ENCODE measurements around the gene PSTPIP2. TPM values are rescaled to one million over a fixed set of nuclear protein-coding genes. Genes with fewer than 3 reads are reported as not detected.
"Not testable (repeated sequence)": the region's sequence is repeated elsewhere in the genome, so short reads cannot be mapped to it uniquely, and the experiment has no call there.

The PSTPIP2 gene
- total RNA-seq, 1 experiment from 2014 or later: 3.9 TPM

- DNase-seq (ENCODE audit: low spot score): no peak
These were observed 1.8 kb downstream of the PSTPIP2 start for GRCh38 chr18:46070232-46070631.

- no peak for DNase-seq (ENCODE audit: low spot score)
These were observed 2.5 kb downstream of the PSTPIP2 start for GRCh38 chr18:46069524-46069923.

DNA sequence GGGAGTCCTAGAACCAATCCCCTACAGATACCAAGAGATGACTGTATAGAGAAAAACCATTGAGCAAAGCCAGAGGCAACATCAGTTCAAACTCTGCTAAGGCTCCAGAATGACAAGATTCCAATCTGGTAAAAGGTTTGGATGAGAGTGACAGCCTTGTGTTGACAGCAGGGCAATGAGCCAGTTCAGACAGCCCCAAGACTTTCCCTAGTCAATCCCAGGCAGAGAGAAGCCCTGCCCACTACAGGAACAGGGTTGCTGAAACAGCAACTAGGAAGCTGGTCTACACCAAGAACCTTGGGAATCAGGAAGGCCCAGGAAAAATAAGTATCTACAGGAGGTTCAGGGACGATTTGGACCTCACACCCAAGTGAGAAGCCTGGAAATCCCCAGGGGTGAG, 3.3 kb downstream of the PSTPIP2 start:
- no peak for DNase-seq (ENCODE audit: low spot score)

GRCh38 chr18:46067438-46068007, 4.5 kb downstream of the PSTPIP2 start:
- DNase-seq (ENCODE audit: low spot score): peak; percentile 35

DNA sequence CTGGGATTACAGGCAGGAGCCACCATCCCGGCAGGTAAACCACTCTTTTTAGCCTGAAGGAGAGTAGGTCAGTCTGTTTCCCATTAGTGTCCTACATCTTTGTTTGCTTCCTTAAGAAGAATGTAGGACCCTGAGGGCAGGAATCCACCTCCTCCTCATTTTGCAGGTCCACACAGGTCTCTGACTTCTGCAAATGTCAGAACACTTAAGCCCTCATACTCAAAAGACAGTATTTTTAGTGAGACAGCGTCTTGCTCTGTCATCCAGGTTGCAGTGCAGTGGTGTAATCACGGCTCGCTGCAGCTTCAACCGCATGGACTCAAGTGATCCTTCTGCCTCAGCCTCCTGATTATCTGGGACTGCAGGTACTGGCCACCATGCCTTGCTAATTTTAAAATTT, 9.3 kb downstream of the PSTPIP2 start:
- DNase-seq (ENCODE audit: low spot score): no peak

- DNase-seq (ENCODE audit: low spot score): no peak
These were observed 10.3 kb downstream of the PSTPIP2 start for GRCh38 chr18:46061796-46062195.

DNA sequence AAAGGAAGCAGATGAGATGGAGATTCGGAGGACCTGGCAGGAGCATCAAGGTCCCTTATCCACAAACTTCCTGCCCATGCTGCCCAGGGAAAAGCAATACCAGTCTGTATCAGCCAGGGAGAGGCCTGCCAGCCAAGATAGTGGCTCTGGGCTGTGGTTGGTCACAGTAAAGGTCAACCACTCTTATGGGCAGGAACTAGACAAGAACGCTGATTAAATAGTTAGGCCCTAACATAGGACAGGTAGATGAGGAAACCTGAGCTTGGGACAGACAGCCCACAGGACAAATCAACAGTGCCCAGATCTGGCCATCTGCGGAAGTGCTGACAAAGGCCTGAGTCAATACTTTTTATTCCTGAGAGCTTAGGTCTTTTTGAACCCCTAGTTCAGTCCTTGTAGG, 10.7 kb downstream of the PSTPIP2 start:
- DNase-seq (ENCODE audit: low spot score): no peak

- no peak for DNase-seq (ENCODE audit: low spot score)
These were observed 11.7 kb downstream of the PSTPIP2 start for GRCh38 chr18:46060359-46060841.

DNA sequence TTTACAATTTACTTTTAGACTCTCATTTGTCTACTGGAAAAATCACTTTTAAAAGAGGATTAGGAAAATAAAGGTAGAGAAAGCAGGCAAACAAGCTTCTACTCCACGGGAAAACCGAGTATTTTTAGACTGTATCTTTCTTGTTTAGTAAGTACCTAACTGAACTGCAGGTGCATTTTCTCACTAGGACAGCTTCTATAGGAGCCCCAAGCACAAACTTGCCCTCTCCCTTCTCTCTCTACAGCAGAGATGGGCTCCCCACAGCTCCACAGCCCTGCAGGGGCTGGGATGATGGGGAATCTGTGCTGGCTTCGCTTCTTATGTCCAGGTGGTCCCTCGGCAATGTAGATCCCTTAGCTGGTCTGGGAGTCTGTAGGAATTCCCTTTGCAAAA, 16.2 kb downstream of the PSTPIP2 start:
- DNase-seq (ENCODE audit: low spot score): no peak

- no peak for DNase-seq (ENCODE audit: low spot score)
These were observed 16.9 kb downstream of the PSTPIP2 start for GRCh38 chr18:46054956-46055837.

DNA sequence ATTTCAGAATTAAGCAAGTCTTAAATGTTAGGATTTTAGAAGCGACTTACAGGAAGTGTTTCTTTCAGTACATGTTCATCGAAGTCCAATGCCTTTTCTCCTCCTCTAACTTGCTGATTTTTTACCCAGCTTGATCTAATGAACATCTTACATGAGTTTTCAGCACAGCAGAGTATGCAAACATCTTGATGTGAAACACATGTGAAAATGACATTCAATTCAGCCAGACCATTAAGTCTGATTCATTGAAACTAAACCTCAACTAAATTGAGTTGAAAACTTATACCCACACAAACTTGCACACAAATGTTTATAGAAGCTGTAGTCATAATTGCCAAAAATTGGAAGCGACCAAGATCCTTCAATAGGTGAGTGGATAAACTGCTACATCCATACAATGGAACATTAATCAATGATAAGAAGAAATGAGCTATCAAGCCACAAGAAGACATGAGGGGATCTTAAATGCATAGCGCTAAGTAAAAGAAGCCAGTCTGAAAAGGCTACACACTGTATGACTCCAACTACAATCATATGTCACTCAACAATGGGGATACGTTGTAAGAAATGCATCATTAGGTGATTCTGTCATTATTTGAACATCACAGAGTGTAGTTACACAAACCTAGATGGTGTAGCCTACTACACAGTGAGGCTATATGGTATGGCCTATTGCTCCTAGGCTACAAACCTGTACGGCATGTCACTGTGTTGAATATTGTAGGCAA, 18.5 kb downstream of the PSTPIP2 start:
- no peak for DNase-seq (ENCODE audit: low spot score)

DNA sequence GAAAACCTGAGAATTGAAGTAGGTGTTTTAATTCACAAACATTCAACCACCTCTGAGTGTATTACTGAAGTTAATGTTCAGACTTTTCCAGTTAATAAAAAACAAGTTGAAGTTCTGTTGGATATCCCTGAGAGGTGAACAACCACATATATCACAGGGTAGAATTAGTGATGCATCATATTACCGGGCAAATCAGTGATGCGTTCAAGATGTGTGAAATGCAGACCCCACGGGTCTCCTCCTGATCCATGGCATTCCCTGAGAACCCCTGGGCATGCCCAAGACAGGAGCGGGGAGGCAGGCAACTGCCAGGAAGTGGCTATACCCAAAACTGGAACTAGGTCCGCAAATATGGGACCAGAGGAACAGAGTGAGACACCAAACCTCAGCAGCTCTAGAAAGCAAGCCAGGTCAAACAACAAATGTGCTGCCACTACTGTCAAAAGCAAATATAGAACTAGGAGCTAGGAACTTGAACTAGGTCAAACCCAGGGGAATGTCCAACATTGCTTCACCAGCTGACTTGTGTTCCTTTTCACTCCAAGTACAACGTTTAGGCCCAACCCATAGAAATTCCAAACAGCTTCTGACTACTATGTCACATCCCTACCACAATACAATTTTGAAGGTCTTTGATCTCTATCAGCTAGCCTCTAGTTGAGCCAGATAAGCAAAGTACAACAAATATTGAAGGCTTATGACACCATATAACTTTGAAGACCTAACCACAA, 20.2 kb downstream of the PSTPIP2 start:
- DNase-seq (ENCODE audit: low spot score): no peak

DNA sequence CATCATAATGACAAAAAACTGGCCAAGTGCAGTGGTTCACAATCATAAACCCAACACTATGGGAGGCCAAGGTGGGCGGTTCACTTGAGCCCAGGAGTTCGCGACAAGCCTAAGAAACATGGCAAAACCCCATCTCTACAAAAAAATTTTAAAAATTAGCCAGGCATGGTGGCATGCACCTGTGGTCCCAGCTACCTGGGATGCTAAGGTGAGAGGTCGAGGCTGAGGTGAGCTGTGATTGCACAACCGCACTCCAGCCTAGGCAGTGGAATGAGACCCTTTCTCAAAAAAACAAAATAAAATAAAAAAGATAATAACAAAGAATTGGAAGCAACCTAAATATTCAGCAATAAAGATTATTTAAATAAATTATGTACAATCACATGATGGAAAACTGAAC, 21.8 kb downstream of the PSTPIP2 start:
- no peak for DNase-seq (ENCODE audit: low spot score)

- no peak for DNase-seq (ENCODE audit: low spot score)
These were observed 23.4 kb downstream of the PSTPIP2 start for GRCh38 chr18:46048641-46049040.

DNA sequence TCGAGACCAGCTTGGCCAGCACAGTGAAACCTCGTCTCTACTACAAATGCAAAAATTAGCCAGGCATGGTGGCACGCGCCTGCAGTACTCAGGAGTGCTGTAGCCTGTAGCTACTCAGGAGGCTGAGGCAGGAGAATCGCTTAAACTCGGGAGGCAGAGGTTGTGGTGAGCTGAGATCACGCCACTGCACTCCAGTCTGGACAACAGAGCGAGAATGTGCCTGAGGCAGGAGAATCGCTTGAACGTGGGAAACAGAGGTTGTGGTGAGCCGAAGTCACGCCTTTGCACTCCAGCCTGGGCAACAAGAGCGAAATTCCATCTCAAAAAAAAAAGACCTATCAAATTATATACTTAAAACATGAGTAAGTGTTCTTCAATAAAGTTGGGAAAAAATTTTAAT, 24.7 kb downstream of the PSTPIP2 start:
- DNase-seq (ENCODE audit: low spot score): not testable (repeated sequence)

- no peak for DNase-seq (ENCODE audit: low spot score)
These were observed 25.4 kb downstream of the PSTPIP2 start for GRCh38 chr18:46046688-46047087.

DNA sequence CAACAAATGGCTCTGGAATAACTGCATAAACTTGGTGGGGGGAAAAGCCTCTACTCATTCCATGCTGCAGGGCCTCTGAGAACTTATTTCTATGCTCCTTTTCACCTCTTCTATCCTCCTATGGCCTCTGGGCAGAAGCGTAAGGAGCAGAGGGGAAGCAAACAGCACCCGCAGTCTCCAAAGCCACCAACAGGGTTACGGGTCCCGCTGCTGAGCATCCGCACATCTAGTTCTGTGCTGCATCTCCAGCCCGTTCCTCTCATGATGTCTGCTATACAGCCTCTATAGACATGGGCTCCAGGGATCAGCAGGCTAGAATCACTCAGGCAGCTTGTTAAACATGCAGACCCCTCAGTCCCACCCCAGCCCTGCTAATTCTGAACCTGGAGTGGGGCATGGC, 25.9 kb downstream of the PSTPIP2 start:
- no peak for DNase-seq (ENCODE audit: low spot score)

DNA sequence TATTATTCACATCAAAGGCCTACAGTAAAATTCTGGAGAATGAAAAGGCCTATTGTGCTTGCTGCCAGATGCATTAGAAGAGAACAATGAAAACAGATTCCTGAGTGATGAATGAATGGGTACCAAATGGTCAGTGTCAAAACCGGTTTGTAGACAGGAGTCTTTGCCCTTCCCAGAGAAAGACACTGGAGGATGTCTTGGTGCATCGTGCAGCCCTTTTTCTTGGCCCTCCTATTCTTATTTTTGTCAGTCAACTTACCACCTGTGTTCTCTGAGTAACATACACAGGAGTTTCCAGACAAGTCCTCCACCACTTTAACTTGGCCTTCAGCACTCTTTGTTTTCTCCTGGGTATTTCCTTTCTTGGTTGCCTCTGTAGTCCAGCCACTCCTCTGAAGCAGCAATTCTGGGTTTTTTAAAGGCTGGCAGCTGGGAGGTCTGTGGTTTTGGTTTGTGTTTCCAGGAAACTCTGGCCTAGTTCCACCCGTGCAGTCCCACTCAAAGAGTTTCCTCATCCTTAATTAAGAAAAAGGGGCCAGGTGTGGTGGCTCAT, 29.4 kb downstream of the PSTPIP2 start:
- DNase-seq (ENCODE audit: low spot score): peak; percentile 33

- DNase-seq (ENCODE audit: low spot score): no peak
These were observed 31.3 kb downstream of the PSTPIP2 start for GRCh38 chr18:46040747-46041104.

- no peak for DNase-seq (ENCODE audit: low spot score)
These were observed 31.9 kb downstream of the PSTPIP2 start for GRCh38 chr18:46040033-46040746.
